Gastrocnemius medialis (tissue), 4 donors: ENCODE measurements around the gene VPS4B.

Experiments used
- CTCF ChIP-seq, 5 experiments: fragments of 450-650 bp in 3 of 5; fragments of 200-600 bp in 2 of 5; sonication (generic) in 2 of 5; IDR thresholded peaks in 4 of 5; conservative IDR thresholded peaks in 1 of 5; 1 replicate in 4 of 5; 2 replicates in 1 of 5; pipeline ENCODE4 v1.5.1; 2016 to 2019; ENCODE audit warnings: antibody characterized with exemption in 5 of 5, mild to moderate bottlenecking in 3 of 5, moderate library complexity in 3 of 5
- POLR2A ChIP-seq, 2 donors: fragments of 450-650 bp; IDR thresholded peaks; one replicate each; pipeline ENCODE4 v1.6.1; 2017; ENCODE audit warnings: antibody characterized with exemption in 2 of 2, mild to moderate bottlenecking in 2 of 2, moderate library complexity in 2 of 2

GRCh38 chr18:63464434-63464833, 42.2 kb upstream of the VPS4B start:
- no peak for TF ChIP-seq CTCF (IDR thresholded peaks at IDR 0.05 in 4 of 5, conservative IDR thresholded peaks at IDR 0.05 in 1 of 5)
- no peak for TF ChIP-seq POLR2A (IDR thresholded peaks at IDR 0.05)
